Prostate gland (tissue), 2 donors: ENCODE measurements around the gene CHEK1. TPM values are rescaled to one million over a fixed set of nuclear protein-coding genes. Genes with fewer than 3 reads are reported as not detected.

ENCODE experiments used
- DNase-seq: peaks from one replicate; pipeline ENCODE4 v3.0.0-alpha.2; 2019; ENCODE audit warnings: low spot score
- H3K27ac ChIP-seq, 2 donors: fragments of 200-600 bp; sonication (generic); 2 replicates each; pipeline ENCODE4 v1.5.1; 2017 to 2019
- H3K27me3 ChIP-seq: fragments of 200-600 bp; sonication (generic); replicated peaks from 2 replicates; pipeline ENCODE4 v1.5.1; 2019; ENCODE audit not compliant: insufficient read depth
- H3K36me3 ChIP-seq, 2 donors: fragments of 200-600 bp; sonication (generic); 1 replicate in 1 of 2; 2 replicates in 1 of 2; pipeline versions ENCODE4 v1.5.1 to v1.8.1; 2017 to 2019
- H3K4me1 ChIP-seq: fragments of 200-600 bp; sonication (generic); replicated peaks from 2 replicates; pipeline ENCODE4 v1.5.1; 2019
- H3K4me3 ChIP-seq, 2 donors: fragments of 200-600 bp; sonication (generic); 2 replicates each; pipeline ENCODE4 v1.5.1; 2017 to 2019
- H3K9me3 ChIP-seq: fragments of 200-600 bp; sonication (generic); 2 replicates; pipeline ENCODE4 v1.5.1; 2017
- CTCF ChIP-seq, 4 experiments: fragments of 200-600 bp in 2 of 4; fragments of 450-650 bp in 2 of 4; sonication (generic) in 2 of 4; IDR thresholded peaks; 1 replicate in 3 of 4; 2 replicates in 1 of 4; pipeline ENCODE4 v1.5.1; 2016 to 2019; ENCODE audit warnings: antibody characterized with exemption in 4 of 4, mild to moderate bottlenecking in 2 of 4, moderate library complexity in 2 of 4
- POLR2A ChIP-seq: fragments of 450-650 bp; IDR thresholded peaks from one replicate; pipeline ENCODE4 v1.6.1; 2016; ENCODE audit warnings: antibody characterized with exemption, mild to moderate bottlenecking
- POLR2AphosphoS5 ChIP-seq: sonication (generic); formaldehyde crosslinking; IDR thresholded peaks from one replicate; pipeline ENCODE4 v1.6.1; 2017; ENCODE audit warnings: antibody characterized with exemption
- WGBS: methylation state at CpG from one replicate; pipeline ENCODE4 v1.1.5; 2018; 5-methylcytosine and 5-hydroxymethylcytosine counted together
- intact Hi-C: fragments of 100-400 bp; cut with DNase I; formaldehyde crosslinking; loops from one replicate; pipeline ENCODE4 v1.14.2; 2022
- total RNA-seq, 2 donors: library from RNA; depleted of rRNA; stranded (reverse); fragments of >200 nt; gene quantifications; one replicate each; pipeline ENCODE4 v1.1.0, GENCODE V29; 2016

The CHEK1 gene
- total RNA-seq, 2 donors from 2014 or later: 3.2 to 20.3 TPM

- TF ChIP-seq POLR2AphosphoS5 (no peak), POLR2A (no peak), CTCF (IDR thresholded peaks at IDR 0.05) (no peak)
- no peak for DNase-seq
- Histone ChIP-seq H3K4me3 (no peak overlapping the region), H3K36me3 (peaks cover 0 to 6% of the 10 kb centered on the region in 2 donors), H3K27me3 (no peaks in the 10 kb centered on the region), H3K27ac (no peak overlapping the region), H3K9me3 (no peaks in the 10 kb centered on the region), H3K4me1 (no peaks in the 10 kb centered on the region)
- intact Hi-C loops: no loop called here
- 97% methylated on average over 1 of the region's 1 CpG for WGBS
These were observed 39.5 kb upstream of the CHEK1 start for GRCh38 chr11:125585487-125585886.

- Histone ChIP-seq H3K9me3 (no peaks in the 10 kb centered on the region), H3K36me3 (peaks cover 0 to 4% of the 10 kb centered on the region in 2 donors), H3K4me1 (no peaks in the 10 kb centered on the region), H3K4me3 (no peak overlapping the region), H3K27me3 (no peaks in the 10 kb centered on the region), H3K27ac (no peak overlapping the region)
- no peak for TF ChIP-seq CTCF (IDR thresholded peaks at IDR 0.05)
- no peak for TF ChIP-seq POLR2A
- no peak for TF ChIP-seq POLR2AphosphoS5
- no peak for DNase-seq
- intact Hi-C loops: no loop called here
- 85% methylated on average over 3 of the region's 3 CpGs for WGBS
These were observed 38.3 kb upstream of the CHEK1 start for GRCh38 chr11:125586623-125587022.

- TF ChIP-seq POLR2A: no peak
- TF ChIP-seq CTCF (IDR thresholded peaks at IDR 0.05): no peak
- no peak for TF ChIP-seq POLR2AphosphoS5
- WGBS: 92% methylated on average over 1 of the region's 1 CpG
- H3K9me3 ChIP-seq: no peaks in the 10 kb centered on the region
- H3K4me1 ChIP-seq: no peaks in the 10 kb centered on the region
- H3K36me3 ChIP-seq: peaks cover 0 to 4% of the 10 kb centered on the region in 2 donors
- no peaks in the 10 kb centered on the region for H3K27me3 ChIP-seq
- intact Hi-C loops: no loop called here
- DNase-seq: no peak
- H3K27ac ChIP-seq: no peak overlapping the region
- no peak overlapping the region for H3K4me3 ChIP-seq
These were observed 37.5 kb upstream of the CHEK1 start for GRCh38 chr11:125587480-125587879.

GRCh38 chr11:125588505-125588904 is 36.5 kb upstream of the CHEK1 start:
- TF ChIP-seq POLR2AphosphoS5 (no peak), CTCF (IDR thresholded peaks at IDR 0.05) (no peak), POLR2A (no peak)
- DNase-seq: no peak
- Histone ChIP-seq H3K4me1 (no peaks in the 10 kb centered on the region), H3K9me3 (no peaks in the 10 kb centered on the region), H3K36me3 (no peaks in the 10 kb centered on the region), H3K27ac (no peak overlapping the region), H3K27me3 (no peaks in the 10 kb centered on the region), H3K4me3 (no peak overlapping the region)
- WGBS: 25% methylated on average over 3 of the region's 3 CpGs
- intact Hi-C loops: no loop called here

- TF ChIP-seq POLR2A (no peak), POLR2AphosphoS5 (no peak), CTCF (IDR thresholded peaks at IDR 0.05) (no peak)
- H3K4me3 ChIP-seq: peak overlapping the region; percentile 77 to 82
- peak; percentile 22 for DNase-seq
- H3K27me3 ChIP-seq: no peaks in the 10 kb centered on the region
- H3K27ac ChIP-seq: peak overlapping the region; percentile 92 to 93
- no peaks in the 10 kb centered on the region for H3K36me3 ChIP-seq
- intact Hi-C loops: loop anchor here (1.0 to 5.0 kb wide), 3 partner anchors 34 to 479 kb away; partner anchors contain the start of genes CHEK1, HYLS1 and TMEM218
- H3K9me3 ChIP-seq: no peaks in the 10 kb centered on the region
- no peaks in the 10 kb centered on the region for H3K4me1 ChIP-seq
- 2% methylated on average over 30 of the region's 30 CpGs for WGBS
These were observed 33.2 kb upstream of the CHEK1 start for GRCh38 chr11:125591649-125592304.
